WERI-Rb-1 (cell line): ENCODE results near the gene UBE3C.

Experiments used
- DNase-seq: peaks from one replicate; pipeline ENCODE4 v3.0.0-alpha.2; 2020
- H3K27ac ChIP-seq: fragments of 250-450 bp; sonication (Bioruptor Pico); 2 replicates; pipeline ENCODE4 v1.5.1; 2020; ENCODE audit warnings: mild to moderate bottlenecking, moderate library complexity
- H3K27me3 ChIP-seq: fragments of 250-450 bp; sonication (Bioruptor Pico); 2 replicates; pipeline ENCODE4 v1.5.1; 2021; ENCODE audit warnings: mild to moderate bottlenecking, low read depth, moderate library complexity; ENCODE audit not compliant: insufficient read depth, severe bottlenecking
- H3K36me3 ChIP-seq: fragments of 250-450 bp; sonication (Bioruptor Pico); 2 replicates; pipeline ENCODE4 v1.5.1; 2020; ENCODE audit warnings: mild to moderate bottlenecking, moderate library complexity
- H3K4me3 ChIP-seq: 2 replicates; pipeline ENCODE4 v1.5.1; 2011; ENCODE audit warnings: low read depth, mild to moderate bottlenecking, control low read depth, low read length
- H3K9me3 ChIP-seq: fragments of 250-450 bp; sonication (Bioruptor Pico); 2 replicates; pipeline ENCODE4 v1.5.1; 2021; ENCODE audit warnings: mild to moderate bottlenecking, moderate library complexity; ENCODE audit not compliant: severe bottlenecking
- TF ChIP-seq, protein P1 (sequence below): IDR thresholded peaks from 2 replicates; pipeline ENCODE4 v1.5.1; 2011; ENCODE audit warnings: low read depth, mild to moderate bottlenecking, control low read depth, inconsistent platforms, low read length

The UBE3C gene

DNA sequence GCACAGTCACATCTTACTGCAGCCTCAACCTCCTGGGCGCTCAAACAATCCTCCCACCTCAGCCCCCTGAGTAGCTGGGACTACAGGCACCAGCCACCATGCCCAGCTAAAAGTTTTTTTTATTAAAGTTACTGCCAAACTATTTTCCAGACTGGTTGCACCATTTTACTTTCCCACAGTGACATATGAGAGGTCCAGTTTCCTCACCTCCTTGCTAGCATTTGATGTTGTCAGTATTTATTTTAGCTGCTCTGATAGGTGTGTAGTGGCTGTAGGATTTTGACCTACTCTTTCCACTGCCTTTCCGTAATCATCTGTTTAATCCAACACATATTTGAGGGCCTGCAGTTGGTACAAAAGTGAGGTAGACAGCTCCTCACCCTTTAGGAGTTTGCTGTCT lies 5.4 kb upstream of the UBE3C start:
- H3K27me3 ChIP-seq = no peaks in the 10 kb centered on the region
- DNase-seq = no peak
- TF ChIP-seq, protein P1, sequence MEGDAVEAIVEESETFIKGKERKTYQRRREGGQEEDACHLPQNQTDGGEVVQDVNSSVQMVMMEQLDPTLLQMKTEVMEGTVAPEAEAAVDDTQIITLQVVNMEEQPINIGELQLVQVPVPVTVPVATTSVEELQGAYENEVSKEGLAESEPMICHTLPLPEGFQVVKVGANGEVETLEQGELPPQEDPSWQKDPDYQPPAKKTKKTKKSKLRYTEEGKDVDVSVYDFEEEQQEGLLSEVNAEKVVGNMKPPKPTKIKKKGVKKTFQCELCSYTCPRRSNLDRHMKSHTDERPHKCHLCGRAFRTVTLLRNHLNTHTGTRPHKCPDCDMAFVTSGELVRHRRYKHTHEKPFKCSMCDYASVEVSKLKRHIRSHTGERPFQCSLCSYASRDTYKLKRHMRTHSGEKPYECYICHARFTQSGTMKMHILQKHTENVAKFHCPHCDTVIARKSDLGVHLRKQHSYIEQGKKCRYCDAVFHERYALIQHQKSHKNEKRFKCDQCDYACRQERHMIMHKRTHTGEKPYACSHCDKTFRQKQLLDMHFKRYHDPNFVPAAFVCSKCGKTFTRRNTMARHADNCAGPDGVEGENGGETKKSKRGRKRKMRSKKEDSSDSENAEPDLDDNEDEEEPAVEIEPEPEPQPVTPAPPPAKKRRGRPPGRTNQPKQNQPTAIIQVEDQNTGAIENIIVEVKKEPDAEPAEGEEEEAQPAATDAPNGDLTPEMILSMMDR = no peak
- no peak overlapping the region for H3K4me3 ChIP-seq
- no peaks in the 10 kb centered on the region for H3K9me3 ChIP-seq
- no peak overlapping the region for H3K27ac ChIP-seq
- no peaks in the 10 kb centered on the region for H3K36me3 ChIP-seq

DNA sequence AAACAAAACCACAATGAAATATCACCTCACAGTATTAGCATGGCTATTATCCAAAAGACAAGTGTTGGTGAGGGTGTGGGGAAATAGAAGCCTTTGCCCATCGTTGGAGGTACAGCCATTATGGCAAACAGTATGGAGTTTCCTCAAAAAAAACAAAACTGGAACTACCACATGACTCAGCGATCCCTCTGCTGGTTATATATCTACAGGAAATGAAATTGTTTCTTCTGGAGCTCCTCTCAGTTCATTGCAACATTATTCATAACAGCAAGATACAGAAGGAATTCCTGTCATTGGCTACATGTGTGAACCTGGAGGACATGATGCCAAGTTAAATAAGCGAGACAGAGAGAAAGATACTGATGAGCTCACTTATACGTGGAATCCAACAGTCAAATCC lies 2.4 kb upstream of the UBE3C start:
- peaks cover 13% of the 10 kb centered on the region for H3K36me3 ChIP-seq
- H3K27ac ChIP-seq = no peak overlapping the region
- H3K27me3 ChIP-seq = no peaks in the 10 kb centered on the region
- TF ChIP-seq, protein P1 = peak; percentile 28; the same call in 1 of the 2 replicates
- H3K9me3 ChIP-seq = no peaks in the 10 kb centered on the region
- no peak for DNase-seq
- H3K4me3 ChIP-seq = no peak overlapping the region

DNA sequence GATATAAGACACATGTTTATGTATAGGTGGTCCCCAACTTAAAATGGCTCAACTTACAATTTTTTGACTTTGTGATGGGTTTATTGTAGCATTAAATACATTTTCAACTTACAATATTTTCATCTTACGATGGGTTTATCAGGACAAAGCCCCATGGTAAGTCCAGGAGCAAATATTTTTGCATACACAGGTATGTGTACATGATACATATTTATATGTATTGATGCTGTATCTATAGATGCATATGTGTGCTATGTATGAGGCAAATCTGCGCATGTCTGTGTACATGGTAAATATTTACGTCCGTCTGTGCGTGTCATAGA lies 664 bp upstream of the UBE3C start:
- Histone ChIP-seq H3K27ac (peak overlapping the region; percentile 89), H3K36me3 (peaks cover 28% of the 10 kb centered on the region), H3K4me3 (peak overlapping the region; percentile 58), H3K9me3 (no peaks in the 10 kb centered on the region), H3K27me3 (no peaks in the 10 kb centered on the region)
- TF ChIP-seq, protein P1 = no peak
- no peak for DNase-seq

DNA sequence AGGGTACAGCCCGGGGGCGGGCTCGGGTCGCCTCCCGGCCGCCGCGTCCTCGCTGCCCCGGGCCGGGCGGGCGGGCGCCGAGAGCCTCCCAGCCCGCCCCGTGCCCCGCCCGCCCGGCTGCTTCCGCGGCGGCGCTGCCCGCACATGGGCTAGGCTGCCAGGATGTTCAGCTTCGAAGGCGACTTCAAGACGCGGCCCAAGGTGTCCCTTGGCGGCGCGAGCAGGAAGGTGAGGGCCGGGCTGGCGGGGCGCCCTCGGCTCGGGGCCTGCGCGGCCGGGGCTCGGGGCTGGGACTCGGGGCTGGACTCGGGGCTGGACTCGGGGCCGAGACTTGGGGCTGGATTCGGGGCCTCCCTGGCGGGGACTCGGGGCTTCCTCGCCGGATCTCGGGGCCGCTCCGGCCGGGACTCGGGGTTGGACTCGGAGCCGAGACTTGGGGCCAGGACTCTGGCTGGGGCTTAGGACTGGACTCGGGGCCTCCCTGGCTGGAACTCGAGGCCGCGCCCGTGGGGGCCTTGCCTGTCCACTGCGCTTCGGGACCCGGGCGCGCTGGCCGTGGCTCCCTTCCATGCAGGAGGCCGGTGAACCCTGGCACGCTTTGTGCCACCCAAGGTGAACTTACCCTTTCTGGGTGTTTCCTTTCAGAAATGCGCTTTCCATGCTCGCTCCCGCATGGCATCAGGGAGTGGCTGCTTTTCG lies 534 bp downstream of the UBE3C start:
- no peak for DNase-seq
- peak overlapping the region; percentile 84 for H3K4me3 ChIP-seq
- no peaks in the 10 kb centered on the region for H3K27me3 ChIP-seq
- H3K9me3 ChIP-seq = no peaks in the 10 kb centered on the region
- peak overlapping the region; percentile 89 for H3K27ac ChIP-seq
- H3K36me3 ChIP-seq = peaks cover 36% of the 10 kb centered on the region
- TF ChIP-seq, protein P1 = no peak

DNA sequence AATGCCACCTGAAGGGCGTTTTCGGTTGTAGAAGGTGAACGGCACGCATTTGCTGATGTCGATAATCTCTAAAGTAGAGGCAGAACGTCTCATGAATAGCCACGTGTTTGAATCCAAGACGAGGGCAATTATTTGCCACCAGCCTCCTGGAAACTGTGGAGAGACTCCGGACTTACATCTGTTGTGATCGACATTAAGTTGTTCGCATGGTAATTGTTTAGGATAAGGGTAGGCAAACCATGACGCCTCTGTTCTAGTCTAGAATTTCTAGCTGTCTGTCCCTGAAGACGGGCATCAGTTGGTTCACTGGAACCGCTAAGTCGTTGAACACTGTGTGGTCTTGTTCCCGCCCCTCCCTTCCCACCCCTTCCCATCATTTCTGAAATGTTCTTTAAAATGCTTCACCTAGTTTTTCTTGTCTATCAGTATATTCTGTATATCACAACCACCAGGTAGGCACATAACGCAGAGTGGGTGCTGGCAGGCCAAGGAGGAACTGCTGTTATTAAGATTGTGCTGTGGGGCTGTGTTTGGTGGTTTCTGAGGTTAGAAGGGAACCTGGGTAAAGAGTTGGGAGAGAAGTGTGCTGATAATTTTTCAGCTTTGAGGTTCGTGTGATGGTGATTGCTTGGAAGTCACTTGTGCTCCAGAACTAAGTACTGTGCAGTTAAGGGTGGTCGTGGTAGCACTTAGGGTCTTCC lies 1.2 kb downstream of the UBE3C start:
- Histone ChIP-seq H3K27me3 (no peaks in the 10 kb centered on the region), H3K27ac (peak overlapping the region; percentile 89), H3K4me3 (peak overlapping the region; percentile 84), H3K36me3 (peaks cover 40% of the 10 kb centered on the region), H3K9me3 (no peaks in the 10 kb centered on the region)
- DNase-seq = no peak
- TF ChIP-seq, protein P1 = no peak

DNA sequence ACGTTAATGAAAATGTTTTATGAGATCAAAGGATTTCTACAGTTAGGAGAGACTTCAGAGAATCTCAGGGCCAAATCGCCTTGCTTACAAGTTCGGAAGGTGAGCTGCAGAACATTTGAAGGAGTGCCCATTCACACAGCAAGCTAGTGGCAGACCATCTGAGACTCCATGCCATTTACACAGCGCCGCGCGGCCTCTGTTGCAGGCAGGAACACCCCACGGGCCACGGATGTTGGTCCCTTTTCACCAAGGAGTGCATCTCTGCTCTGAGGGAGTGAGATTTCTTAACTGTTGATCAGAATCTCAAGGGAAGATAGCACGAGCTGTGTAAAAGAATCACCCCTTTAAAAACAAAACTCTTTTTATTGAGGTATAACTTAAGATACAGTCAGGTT lies 1.8 kb downstream of the UBE3C start:
- Histone ChIP-seq H3K27me3 (no peaks in the 10 kb centered on the region), H3K36me3 (peaks cover 45% of the 10 kb centered on the region), H3K27ac (no peak overlapping the region), H3K9me3 (no peaks in the 10 kb centered on the region), H3K4me3 (peak overlapping the region; percentile 84)
- no peak for DNase-seq
- TF ChIP-seq, protein P1 = no peak
